Spinal cord (tissue), 10 donors: ENCODE measurements around the gene FAM53C. TPM values are rescaled to one million over a fixed set of nuclear protein-coding genes. Genes with fewer than 3 reads are reported as not detected.
"Not testable (repeated sequence)": the region's sequence is repeated elsewhere in the genome, so short reads cannot be mapped to it uniquely, and the experiment has no call there.

Experiments
- DNase-seq, 6 donors: peaks; one replicate each; pipeline versions ENCODE4 v3.0.0 to v3.0.0-alpha.2; 2013 to 2015; ENCODE audit warnings: low spot score in 6 of 6, low read depth in 4 of 6
- H3K27ac ChIP-seq: one replicate; pipeline ENCODE4 v1.5.1; 2013; ENCODE audit warnings: low read depth, low read length, control low read depth
- H3K27me3 ChIP-seq: one replicate; pipeline ENCODE4 v1.6.1; 2013; ENCODE audit warnings: low read length; ENCODE audit not compliant: control insufficient read depth, insufficient read depth
- H3K36me3 ChIP-seq: one replicate; pipeline ENCODE4 v1.6.1; 2013; ENCODE audit warnings: low read length; ENCODE audit not compliant: control insufficient read depth, insufficient read depth
- H3K4me1 ChIP-seq: one replicate; pipeline ENCODE4 v1.6.1; 2013; ENCODE audit warnings: low read length; ENCODE audit not compliant: control insufficient read depth, insufficient read depth
- H3K4me3 ChIP-seq: one replicate; pipeline ENCODE4 v1.5.1; 2013; ENCODE audit warnings: low read depth, low read length, control low read depth
- H3K9me3 ChIP-seq: one replicate; pipeline ENCODE4 v1.6.1; 2013; ENCODE audit warnings: low read length; ENCODE audit not compliant: control insufficient read depth, insufficient read depth
- WGBS: methylation state at CpG from one replicate; pipeline ENCODE4 v1.1.5; 2013; ENCODE audit warnings: missing lambda C conversion rate; ENCODE audit not compliant: insufficient coverage; 5-methylcytosine and 5-hydroxymethylcytosine counted together
- long read RNA-seq, 4 donors: transcript quantifications; one replicate each; lab custom pipeline, GENCODE V29; 2026
- polyA plus RNA-seq, 2 donors: library from polyadenylated mRNA; unstranded; fragments of 120-200 nt; gene quantifications; one replicate each; pipeline ENCODE4 v1.2.1, GENCODE V29; 2013; ENCODE audit not compliant: insufficient read length in 2 of 2
- total RNA-seq, 2 donors: library from RNA; depleted of rRNA in 1 of 2; stranded (reverse); fragments of 120-200 nt in 1 of 2; fragments of >200 nt in 1 of 2; gene quantifications; one replicate each; pipeline versions ENCODE4 v1.2.3 to v1.2.4, GENCODE V29; 2013 to 2014
- donor health status: healthy.

The FAM53C gene
- total RNA-seq (10 to 100 TPM; 21.5 to 26.2 TPM), polyA plus RNA-seq (10 to 100 TPM; 33.8 to 34.9 TPM)
- long read RNA-seq, donor 1, full-length matches to known transcripts = 3 of 3 reads
- long read RNA-seq, donor 1, partial matches to known transcripts = 0 of 3 reads
- long read RNA-seq, donor 1, other reads (novel, unspliced or antisense) = 0 of 3 reads
- long read RNA-seq, donor 2 = 0 reads
- long read RNA-seq, donor 3, full-length matches to known transcripts = 2 of 2 reads
- long read RNA-seq, donor 3, partial matches to known transcripts = 0 of 2 reads
- long read RNA-seq, donor 3, other reads (novel, unspliced or antisense) = 0 of 2 reads
- long read RNA-seq, donor 4, full-length matches to known transcripts = 2 of 7 reads
- long read RNA-seq, donor 4, partial matches to known transcripts = 5 of 7 reads
- long read RNA-seq, donor 4, other reads (novel, unspliced or antisense) = 0 of 7 reads

- peaks cover 14% of the 10 kb centered on the region for H3K36me3 ChIP-seq
- WGBS = under 1% methylated on average over 29 of the region's 56 CpGs
- no peaks in the 10 kb centered on the region for H3K27me3 ChIP-seq
- peak within 1 kb of the TSS; percentile 84 for H3K4me3 ChIP-seq
- H3K4me1 ChIP-seq = peaks cover 10% of the 10 kb centered on the region
- peak within 1 kb of the TSS; percentile 81 for H3K27ac ChIP-seq
- DNase-seq = peak; percentile 86 to 98 (median 94)
- H3K9me3 ChIP-seq = no peaks in the 10 kb centered on the region
Observed at GRCh38 chr5:138337685-138338410, at the start of gene FAM53C. TSS of gene FAM53C (plus strand) at chr5:138338266. CDS start at chr5:138341336, 3,070 bp downstream.

- no peaks in the 10 kb centered on the region for H3K27me3 ChIP-seq
- H3K36me3 ChIP-seq = peaks cover 3% of the 10 kb centered on the region
- DNase-seq = peak in 1 of 6 donors; percentile 40
- 100% methylated on average over 2 of the region's 3 CpGs for WGBS
- H3K27ac ChIP-seq = no peak overlapping the region
- no peaks in the 10 kb centered on the region for H3K9me3 ChIP-seq
- H3K4me3 ChIP-seq = no peak overlapping the region
- no peaks in the 10 kb centered on the region for H3K4me1 ChIP-seq
Observed at GRCh38 chr5:138289296-138289695, 48.8 kb upstream of the FAM53C start.

GRCh38 chr5:138303372-138303771 is 34.7 kb upstream of the FAM53C start:
- Histone ChIP-seq H3K27me3 (no peaks in the 10 kb centered on the region), H3K4me3 (no peak overlapping the region), H3K9me3 (no peaks in the 10 kb centered on the region), H3K36me3 (no peaks in the 10 kb centered on the region), H3K27ac (no peak overlapping the region), H3K4me1 (no peaks in the 10 kb centered on the region)
- WGBS = 89% methylated on average over 6 of the region's 6 CpGs
- no peak for DNase-seq

- no peak overlapping the region for H3K27ac ChIP-seq
- no peaks in the 10 kb centered on the region for H3K27me3 ChIP-seq
- no peaks in the 10 kb centered on the region for H3K4me1 ChIP-seq
- H3K36me3 ChIP-seq = no peaks in the 10 kb centered on the region
- DNase-seq = peak in 2 of 6 donors; percentile 5 to 11
- 63% methylated on average over 1 of the region's 1 CpG for WGBS
- H3K9me3 ChIP-seq = no peaks in the 10 kb centered on the region
- no peak overlapping the region for H3K4me3 ChIP-seq
Observed at GRCh38 chr5:138305797-138306196, 32.3 kb upstream of the FAM53C start.

- Histone ChIP-seq H3K27me3 (no peaks in the 10 kb centered on the region), H3K27ac (no peak overlapping the region), H3K4me3 (no peak overlapping the region), H3K4me1 (no peaks in the 10 kb centered on the region), H3K36me3 (peaks cover 6% of the 10 kb centered on the region), H3K9me3 (no peaks in the 10 kb centered on the region)
- WGBS = 96% methylated on average over 6 of the region's 7 CpGs
- DNase-seq = no peak
Observed at GRCh38 chr5:138315751-138316278, 22.3 kb upstream of the FAM53C start.

GRCh38 chr5:138316355-138316754 is 21.7 kb upstream of the FAM53C start:
- H3K4me1 ChIP-seq = no peaks in the 10 kb centered on the region
- 85% methylated on average over 3 of the region's 3 CpGs for WGBS

GRCh38 chr5:138318211-138318610 is 19.9 kb upstream of the FAM53C start:
- WGBS = 80% methylated on average over 1 of the region's 4 CpGs
- not testable (repeated sequence) for H3K4me3 ChIP-seq, H3K9me3 ChIP-seq, H3K27me3 ChIP-seq, H3K4me1 ChIP-seq, H3K27ac ChIP-seq, DNase-seq, H3K36me3 ChIP-seq

More at GRCh38 chr5:138316355-138316754, 21.7 kb upstream of the FAM53C start:
- Histone ChIP-seq H3K9me3 (no peaks in the 10 kb centered on the region), H3K27ac (no peak overlapping the region), H3K36me3 (peaks cover 6% of the 10 kb centered on the region), H3K27me3 (no peaks in the 10 kb centered on the region), H3K4me3 (no peak overlapping the region)
- no peak for DNase-seq

- peaks cover 17% of the 10 kb centered on the region for H3K4me1 ChIP-seq
- H3K4me3 ChIP-seq = peak overlapping the region; percentile 65
- 0% methylated on average over 7 of the region's 12 CpGs for WGBS
- no peak for DNase-seq
- H3K36me3 ChIP-seq = no peaks in the 10 kb centered on the region
- peak overlapping the region; percentile 40 for H3K27ac ChIP-seq
- H3K9me3 ChIP-seq = no peaks in the 10 kb centered on the region
- H3K27me3 ChIP-seq = no peaks in the 10 kb centered on the region
Observed at GRCh38 chr5:138330813-138331448, 7.1 kb upstream of the FAM53C start.
